Keratinocyte (primary cell): ENCODE results near the gene OMP. TPM values are rescaled to one million over a fixed set of nuclear protein-coding genes. Genes with fewer than 3 reads are reported as not detected.

Source experiments
- DNase-seq: peaks from one replicate; pipeline ENCODE4 v3.0.0-alpha.2; 2011; ENCODE audit warnings: low read depth, missing footprints, low spot score
- FAIRE-seq: peaks from 2 replicates; lab custom pipeline; 2011; peaks lifted over from hg19 to GRCh38; lab: Jason Lieb, UNC
- H2AFZ ChIP-seq: 2 replicates; pipeline ENCODE4 v1.6.0; 2012; ENCODE audit warnings: low read length, control low read depth, inconsistent platforms; ENCODE audit not compliant: control insufficient read depth
- H3K27ac ChIP-seq: 2 replicates; pipeline ENCODE4 v1.5.1; 2011; ENCODE audit warnings: low read length; ENCODE audit not compliant: control insufficient read depth, insufficient read depth
- H3K27me3 ChIP-seq: 3 replicates; pipeline ENCODE4 v1.6.0; 2011; ENCODE audit warnings: low read length; ENCODE audit not compliant: control insufficient read depth, insufficient read depth; ENCODE audit errors: extremely low read depth
- H3K36me3 ChIP-seq, 2 experiments: 2 replicates in 1 of 2; 3 replicates in 1 of 2; pipeline ENCODE4 v1.5.1; 2011; ENCODE audit warnings: low read length in 2 of 2, mild to moderate bottlenecking in 1 of 2; ENCODE audit not compliant: control insufficient read depth in 2 of 2, insufficient read depth in 2 of 2; ENCODE audit errors: extremely low read depth in 1 of 2
- H3K4me1 ChIP-seq: 3 replicates; pipeline ENCODE4 v1.5.1; 2011; ENCODE audit warnings: low read length; ENCODE audit not compliant: control insufficient read depth, insufficient read depth; ENCODE audit errors: extremely low read depth
- H3K4me2 ChIP-seq: 3 replicates; pipeline ENCODE4 v1.6.0; 2011; ENCODE audit warnings: low read depth, low read length; ENCODE audit not compliant: control insufficient read depth, insufficient read depth; ENCODE audit errors: extremely low read depth
- H3K4me3 ChIP-seq, 3 experiments: fragments of 200-600 bp in 1 of 3; sonication (generic) in 1 of 3; 2 replicates in 2 of 3; 3 replicates in 1 of 3; pipeline ENCODE4 v1.5.1; 2011 to 2016; ENCODE audit warnings: low read length in 3 of 3, mild to moderate bottlenecking in 3 of 3, control low read depth in 2 of 3, inconsistent platforms in 1 of 3, low read depth in 1 of 3, mixed read lengths in 1 of 3, mixed run types in 1 of 3, moderate library complexity in 1 of 3; ENCODE audit not compliant: control insufficient read depth in 2 of 3, insufficient read depth in 2 of 3; ENCODE audit errors: extremely low read depth in 1 of 3
- H3K79me2 ChIP-seq: 2 replicates; pipeline ENCODE4 v1.6.0; 2012; ENCODE audit warnings: low read length; ENCODE audit not compliant: control insufficient read depth, insufficient read depth
- H3K9ac ChIP-seq: 3 replicates; pipeline ENCODE4 v1.6.0; 2011; ENCODE audit warnings: low read length; ENCODE audit not compliant: control insufficient read depth, insufficient read depth; ENCODE audit errors: extremely low read depth
- H3K9me1 ChIP-seq: 3 replicates; pipeline ENCODE4 v1.6.0; 2011; ENCODE audit warnings: low read length; ENCODE audit not compliant: control insufficient read depth, insufficient read depth; ENCODE audit errors: extremely low read depth
- H3K9me3 ChIP-seq: 2 replicates; pipeline ENCODE4 v1.5.1; 2012; ENCODE audit warnings: low read depth, low read length; ENCODE audit not compliant: control insufficient read depth
- H4K20me1 ChIP-seq: 3 replicates; pipeline ENCODE4 v1.6.0; 2011; ENCODE audit warnings: low read length; ENCODE audit not compliant: control insufficient read depth, insufficient read depth; ENCODE audit errors: extremely low read depth
- EZH2 ChIP-seq: IDR thresholded peaks from one replicate; pipeline ENCODE4 v1.6.1; 2012; ENCODE audit warnings: inconsistent platforms, mild to moderate bottlenecking, low read length, moderate library complexity
- dilution Hi-C: fragments of 300-500 bp; cut with MboI; formaldehyde crosslinking; loops from one replicate; pipeline ENCODE4 v1.7.0; 2020; ENCODE audit warnings: low sequenced_read_pairs; ENCODE audit not compliant: extremely low pct_ligation_motif_present
- polyA plus RNA-seq, 5 experiments: library from polyadenylated mRNA; depleted of rRNA in 3 of 5; stranded (reverse) in 3 of 5; stranded (forward) in 1 of 5; unstranded in 1 of 5; fragments of >200 nt; gene quantifications; 1 replicate in 1 of 5; 2 replicates in 3 of 5; 3 replicates in 1 of 5; pipeline versions ENCODE4 v1.2.1 to v1.2.3, GENCODE V29; 2011 to 2012; ENCODE audit warnings: missing spikeins in 2 of 5, low read depth in 1 of 5, low replicate concordance in 1 of 5
- TF ChIP-seq, protein P1 (sequence below), 3 experiments: IDR thresholded peaks in 1 of 3; conservative IDR thresholded peaks in 1 of 3; optimal IDR thresholded peaks in 1 of 3; 2 replicates in 2 of 3; 3 replicates in 1 of 3; pipeline versions ENCODE3 to v1.5.1; 2011; ENCODE audit warnings: low read length in 3 of 3, mild to moderate bottlenecking in 3 of 3, moderate library complexity in 2 of 3, control low read depth in 1 of 3, inconsistent platforms in 1 of 3; ENCODE audit not compliant: insufficient read depth in 2 of 3; ENCODE audit errors: extremely low read depth in 1 of 3

Gene OMP
- polyA plus RNA-seq, 1 donor (not counting 4 experiments of a cell fraction or from before 2014, with no cell fraction given): not detected

DNA sequence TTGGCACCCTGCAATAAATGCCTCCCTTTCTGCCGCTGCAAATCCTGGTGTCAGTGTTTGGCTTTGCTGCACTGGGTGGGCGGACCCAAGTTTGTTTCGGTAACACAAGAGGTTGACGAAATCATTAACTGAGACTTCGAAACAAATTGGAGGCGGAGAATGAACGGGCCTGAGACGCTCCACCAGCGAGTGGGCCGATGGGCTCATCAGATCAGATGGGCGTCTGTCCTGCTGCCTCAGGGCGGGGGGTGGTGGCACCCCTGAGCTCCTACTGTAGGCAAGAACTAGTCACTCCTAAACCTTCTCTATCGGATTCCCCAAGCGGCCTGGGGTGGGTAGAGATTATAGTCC is 36.8 kb upstream of the OMP start:
- peaks cover 8% of the 10 kb centered on the region for H3K4me1 ChIP-seq
- peak overlapping the region; percentile 80 for H2AFZ ChIP-seq
- no peak overlapping the region for H3K27ac ChIP-seq
- H3K36me3 ChIP-seq: no peaks in the 10 kb centered on the region
- DNase-seq: no peak
- no peaks in the 10 kb centered on the region for H3K9me3 ChIP-seq
- peak overlapping the region; percentile 52 to 80 (median 71) for H3K4me3 ChIP-seq
- H3K4me2 ChIP-seq: peak overlapping the region; percentile 89
- H4K20me1 ChIP-seq: no peaks in the 10 kb centered on the region
- no peak for FAIRE-seq
- peaks cover 23% of the 10 kb centered on the region for H3K27me3 ChIP-seq
- H3K9ac ChIP-seq: peak overlapping the region; percentile 65
- TF ChIP-seq, protein P1, sequence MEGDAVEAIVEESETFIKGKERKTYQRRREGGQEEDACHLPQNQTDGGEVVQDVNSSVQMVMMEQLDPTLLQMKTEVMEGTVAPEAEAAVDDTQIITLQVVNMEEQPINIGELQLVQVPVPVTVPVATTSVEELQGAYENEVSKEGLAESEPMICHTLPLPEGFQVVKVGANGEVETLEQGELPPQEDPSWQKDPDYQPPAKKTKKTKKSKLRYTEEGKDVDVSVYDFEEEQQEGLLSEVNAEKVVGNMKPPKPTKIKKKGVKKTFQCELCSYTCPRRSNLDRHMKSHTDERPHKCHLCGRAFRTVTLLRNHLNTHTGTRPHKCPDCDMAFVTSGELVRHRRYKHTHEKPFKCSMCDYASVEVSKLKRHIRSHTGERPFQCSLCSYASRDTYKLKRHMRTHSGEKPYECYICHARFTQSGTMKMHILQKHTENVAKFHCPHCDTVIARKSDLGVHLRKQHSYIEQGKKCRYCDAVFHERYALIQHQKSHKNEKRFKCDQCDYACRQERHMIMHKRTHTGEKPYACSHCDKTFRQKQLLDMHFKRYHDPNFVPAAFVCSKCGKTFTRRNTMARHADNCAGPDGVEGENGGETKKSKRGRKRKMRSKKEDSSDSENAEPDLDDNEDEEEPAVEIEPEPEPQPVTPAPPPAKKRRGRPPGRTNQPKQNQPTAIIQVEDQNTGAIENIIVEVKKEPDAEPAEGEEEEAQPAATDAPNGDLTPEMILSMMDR (optimal IDR thresholded peaks at IDR 0.05 in 1 of 3, IDR thresholded peaks at IDR 0.05 in 1 of 3, conservative IDR thresholded peaks at IDR 0.05 in 1 of 3; ENCODE audit: extremely low read depth in 1 of 3, insufficient read depth in 2 of 3, low read length in 3 of 3): no peak
- no peak for TF ChIP-seq EZH2
- dilution Hi-C loops: no loop called here
- H3K79me2 ChIP-seq: no peaks in the 10 kb centered on the region
- peaks cover 2% of the 10 kb centered on the region for H3K9me1 ChIP-seq

DNA sequence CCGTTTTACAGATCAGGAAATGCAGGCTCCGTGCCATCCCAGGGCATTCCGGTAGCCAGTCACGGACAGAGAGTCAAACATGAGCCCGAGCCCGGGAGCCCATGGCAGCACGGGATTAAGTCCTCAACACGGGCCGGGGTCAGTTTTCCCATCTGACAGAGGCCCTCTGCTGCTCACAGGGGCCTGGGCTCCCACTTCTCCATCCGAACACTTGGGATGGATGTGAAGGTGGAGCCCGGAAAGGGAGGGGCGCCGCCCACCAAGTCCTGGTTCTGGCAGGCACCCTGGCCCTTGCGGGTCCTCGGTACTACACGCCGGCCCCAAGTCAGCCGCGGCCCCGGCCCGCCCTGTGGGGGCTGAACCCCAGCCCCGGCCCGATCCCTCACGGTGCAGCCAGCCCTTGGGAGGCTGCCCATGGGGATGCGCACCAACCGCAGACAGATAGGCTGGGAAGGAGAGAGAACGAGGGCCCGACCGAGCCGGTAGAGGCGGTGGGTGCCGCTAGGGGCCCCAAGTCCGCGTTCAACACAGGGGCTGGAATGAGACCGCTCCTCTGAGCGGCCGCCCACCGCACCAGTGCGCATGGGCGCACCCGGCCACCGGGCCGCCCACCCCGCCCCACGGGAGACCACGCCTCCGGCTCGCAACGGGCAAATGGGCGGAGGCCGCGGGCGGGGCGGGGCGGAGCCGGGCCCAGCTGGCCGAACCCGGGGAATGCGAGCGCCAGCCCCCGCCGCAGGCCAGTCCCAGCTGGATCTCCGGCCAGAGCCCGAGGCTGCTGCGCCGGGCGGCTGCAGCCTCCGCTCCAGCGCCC is 36.2 kb upstream of the OMP start, which contains the start of gene CAPN5:
CAPN5 (plus strand) TSS at position 743 of the 814 bp plus-strand sequence. CDS start 17,916 bp downstream, outside the sequence.
- Histone ChIP-seq H3K4me1 (peaks cover 8% of the 10 kb centered on the region), H3K79me2 (no peaks in the 10 kb centered on the region), H3K4me3 (peak within 1 kb of the TSS; percentile 52 to 80 (median 71)), H2AFZ (peak within 1 kb of the TSS; percentile 80), H3K9me3 (no peaks in the 10 kb centered on the region), H3K9ac (peak within 1 kb of the TSS; percentile 65), H3K36me3 (no peaks in the 10 kb centered on the region), H3K9me1 (peaks cover 2% of the 10 kb centered on the region), H3K27me3 (peaks cover 23% of the 10 kb centered on the region), H4K20me1 (no peaks in the 10 kb centered on the region), H3K27ac (no peak within 1 kb of the TSS), H3K4me2 (peak within 1 kb of the TSS; percentile 89)
- FAIRE-seq: no peak
- dilution Hi-C loops: no loop called here
- peak; percentile 19 for DNase-seq
- TF ChIP-seq, protein P1 (optimal IDR thresholded peaks at IDR 0.05 in 1 of 3, IDR thresholded peaks at IDR 0.05 in 1 of 3, conservative IDR thresholded peaks at IDR 0.05 in 1 of 3; ENCODE audit: extremely low read depth in 1 of 3, insufficient read depth in 2 of 3, low read length in 3 of 3): peak in 2 of 3 experiments; percentile 16 to 26
- TF ChIP-seq EZH2: no peak
